ENCODE measurements around the gene ALDH1A2. TPM values are rescaled to one million over a fixed set of nuclear protein-coding genes. Genes with fewer than 3 reads are reported as not detected.

Gene ALDH1A2
- total and polyA plus RNA-seq, 11 donors = 1.9 to 63.3 (median 6.8) TPM

DNA sequence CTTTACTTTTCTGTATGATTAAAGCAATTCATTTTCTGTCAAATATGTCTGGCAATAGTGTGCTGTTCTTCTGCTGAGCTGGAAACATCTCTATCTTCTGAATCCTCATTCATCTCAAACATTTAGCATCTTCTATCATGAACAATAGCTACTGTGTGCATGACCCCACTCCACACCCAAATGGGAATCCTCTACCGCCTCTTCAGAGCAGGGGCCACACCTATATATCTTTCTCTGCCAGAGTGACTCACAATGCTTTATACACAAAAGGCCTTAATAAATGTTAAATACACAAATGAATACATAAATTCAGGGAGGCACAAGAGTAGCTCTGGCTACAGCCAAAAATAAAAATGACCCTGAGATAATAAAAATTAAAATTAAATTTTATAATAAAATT lies 8.0 kb downstream of the ALDH1A2 start:
- H3K4me1 ChIP-seq = peaks cover 0 to 4% (median 0%) of the 10 kb centered on the region in 12 donors
- intact Hi-C loops (cut with DNase I) = no loop called here
- WGBS, 4 donors = 60 to 78% (median 65%) methylated on average over 1 of the region's 1 CpG
- no peak for TF ChIP-seq POLR2A (IDR thresholded peaks at IDR 0.05)
- TF ChIP-seq, protein P1, sequence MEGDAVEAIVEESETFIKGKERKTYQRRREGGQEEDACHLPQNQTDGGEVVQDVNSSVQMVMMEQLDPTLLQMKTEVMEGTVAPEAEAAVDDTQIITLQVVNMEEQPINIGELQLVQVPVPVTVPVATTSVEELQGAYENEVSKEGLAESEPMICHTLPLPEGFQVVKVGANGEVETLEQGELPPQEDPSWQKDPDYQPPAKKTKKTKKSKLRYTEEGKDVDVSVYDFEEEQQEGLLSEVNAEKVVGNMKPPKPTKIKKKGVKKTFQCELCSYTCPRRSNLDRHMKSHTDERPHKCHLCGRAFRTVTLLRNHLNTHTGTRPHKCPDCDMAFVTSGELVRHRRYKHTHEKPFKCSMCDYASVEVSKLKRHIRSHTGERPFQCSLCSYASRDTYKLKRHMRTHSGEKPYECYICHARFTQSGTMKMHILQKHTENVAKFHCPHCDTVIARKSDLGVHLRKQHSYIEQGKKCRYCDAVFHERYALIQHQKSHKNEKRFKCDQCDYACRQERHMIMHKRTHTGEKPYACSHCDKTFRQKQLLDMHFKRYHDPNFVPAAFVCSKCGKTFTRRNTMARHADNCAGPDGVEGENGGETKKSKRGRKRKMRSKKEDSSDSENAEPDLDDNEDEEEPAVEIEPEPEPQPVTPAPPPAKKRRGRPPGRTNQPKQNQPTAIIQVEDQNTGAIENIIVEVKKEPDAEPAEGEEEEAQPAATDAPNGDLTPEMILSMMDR (IDR thresholded peaks at IDR 0.05) = no peak
- peaks cover 0 to 21% (median 0%) of the 10 kb centered on the region in 9 donors for H3K27me3 ChIP-seq
- H3K27ac ChIP-seq = no peak overlapping the region
- DNase-seq (no peak), ATAC-seq (peak in 2 of 4 donors; percentile 49 to 59)
- H3K4me3 ChIP-seq = no peak overlapping the region
- H3K9me3 ChIP-seq = no peaks in the 10 kb centered on the region
- H3K36me3 ChIP-seq = no peaks in the 10 kb centered on the region

DNA sequence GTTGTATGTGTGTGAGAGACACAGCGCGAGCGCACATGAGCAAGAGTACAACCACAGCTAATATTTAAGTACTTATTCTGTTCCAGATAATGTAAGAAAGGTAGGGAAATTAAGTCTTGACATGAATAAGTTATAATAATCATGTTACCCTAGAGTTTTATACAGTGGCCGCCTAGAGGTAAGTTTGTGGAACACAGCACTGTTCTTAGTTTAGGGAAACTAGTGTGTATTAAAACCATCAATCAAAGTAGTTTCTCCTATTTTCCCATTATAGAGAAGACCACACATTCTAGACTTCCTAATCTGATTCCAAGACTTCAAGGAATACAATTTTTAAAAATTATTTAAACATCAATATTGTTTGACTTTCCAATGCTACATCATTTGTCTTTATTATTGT lies 9.5 kb downstream of the ALDH1A2 start:
- Histone ChIP-seq H3K27ac (no peak overlapping the region), H3K4me3 (no peak overlapping the region), H3K4me1 (peaks cover 0 to 4% (median 0%) of the 10 kb centered on the region in 12 donors), H3K9me3 (no peaks in the 10 kb centered on the region), H3K27me3 (peaks cover 0 to 11% (median 0%) of the 10 kb centered on the region in 9 donors), H3K36me3 (no peaks in the 10 kb centered on the region)
- no peak for ATAC-seq
- intact Hi-C loops (cut with DNase I) = no loop called here
- TF ChIP-seq, protein P1 (IDR thresholded peaks at IDR 0.05) = no peak
- TF ChIP-seq POLR2A (IDR thresholded peaks at IDR 0.05) = no peak
- 92 to 97% (median 93%) methylated on average over 4 of the region's 4 CpGs for WGBS, 4 donors
- no peak for DNase-seq

DNA sequence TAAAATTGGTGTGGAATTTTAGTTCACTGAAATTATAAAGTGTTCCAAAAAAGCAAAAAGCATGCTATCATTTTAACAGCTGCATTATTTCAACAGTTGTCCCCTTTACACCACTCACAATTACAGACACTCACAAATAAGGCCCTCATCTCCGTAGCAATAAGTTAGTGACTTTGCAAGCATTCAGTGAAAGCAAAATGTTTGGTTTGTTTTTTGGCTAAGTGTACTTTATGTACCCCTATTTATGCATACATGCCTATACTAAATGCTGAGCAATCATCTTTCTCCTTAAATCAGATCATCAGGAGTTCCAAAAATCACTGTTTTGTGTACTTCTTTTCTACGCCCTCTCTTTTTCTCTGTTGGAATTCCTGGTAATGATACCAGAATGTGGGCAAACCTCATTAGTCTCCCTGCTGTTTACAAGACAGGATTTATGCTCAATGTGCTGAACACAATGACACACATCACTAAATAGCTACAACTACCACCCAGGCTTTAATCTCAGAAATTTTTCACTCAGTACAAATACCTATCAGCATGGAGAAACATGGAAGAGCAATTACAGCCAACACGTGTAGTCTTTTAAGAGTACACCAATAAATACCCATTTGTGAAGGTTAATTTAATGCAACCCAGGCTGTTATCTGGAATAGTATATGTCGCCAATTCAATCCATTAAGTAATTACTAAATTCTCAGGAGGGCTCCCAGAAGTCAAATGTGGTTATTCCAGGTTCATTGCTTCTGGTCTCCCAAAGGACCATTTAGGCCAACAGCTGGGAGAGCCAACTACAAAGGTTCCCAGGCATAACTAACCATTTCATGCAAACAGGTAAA lies 12.0 kb downstream of the ALDH1A2 start:
- no peak overlapping the region for H3K27ac ChIP-seq
- ATAC-seq (no peak), DNase-seq (no peak)
- peaks cover 0 to under 1% (median 0%) of the 10 kb centered on the region in 9 donors for H3K27me3 ChIP-seq
- TF ChIP-seq, protein P1 (IDR thresholded peaks at IDR 0.05) = no peak
- TF ChIP-seq POLR2A (IDR thresholded peaks at IDR 0.05) = no peak
- H3K36me3 ChIP-seq = no peaks in the 10 kb centered on the region
- intact Hi-C loops (cut with DNase I) = no loop called here
- no peak overlapping the region for H3K4me3 ChIP-seq
- WGBS, 4 donors = 76 to 87% (median 83%) methylated on average over 4 of the region's 4 CpGs
- H3K4me1 ChIP-seq = peaks cover 0 to 4% (median 0%) of the 10 kb centered on the region in 12 donors
- H3K9me3 ChIP-seq = no peaks in the 10 kb centered on the region

DNA sequence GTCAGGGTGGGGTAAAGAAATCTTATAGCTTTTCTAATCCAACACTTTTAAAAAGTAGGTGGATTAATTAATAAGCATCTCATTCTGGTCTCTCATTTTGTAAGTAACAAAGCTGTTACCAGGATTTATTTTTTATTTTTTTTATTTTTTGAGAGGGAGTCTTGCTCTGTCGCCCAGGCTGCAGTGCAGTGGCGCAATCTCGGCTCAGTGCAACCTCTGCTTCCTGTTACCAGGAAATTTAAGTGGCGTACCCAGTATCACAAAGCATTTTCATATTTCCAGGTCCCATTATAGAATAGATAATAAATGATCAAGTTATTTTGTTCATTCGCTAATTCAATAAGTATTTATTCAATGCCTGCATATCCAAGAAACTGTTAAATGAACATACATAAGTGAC lies 13.2 kb downstream of the ALDH1A2 start:
- no peak for TF ChIP-seq POLR2A (IDR thresholded peaks at IDR 0.05)
- TF ChIP-seq, protein P1 (IDR thresholded peaks at IDR 0.05) = no peak
- Histone ChIP-seq H3K9me3 (no peaks in the 10 kb centered on the region), H3K4me3 (no peak overlapping the region), H3K36me3 (no peaks in the 10 kb centered on the region), H3K4me1 (no peaks in the 10 kb centered on the region), H3K27ac (no peak overlapping the region), H3K27me3 (no peaks in the 10 kb centered on the region)
- intact Hi-C loops (cut with DNase I) = no loop called here
- DNase-seq (no peak), ATAC-seq (no peak)
- WGBS, 4 donors = 90 to 95% (median 94%) methylated on average over 5 of the region's 5 CpGs
